ENCODE results near the gene SHOX.

The SHOX gene

GRCh38 chrX:680062-680461, 49.5 kb downstream of the SHOX start:
- Histone ChIP-seq H3K36me3 (ENCODE audit: control insufficient read depth in 5 of 5, insufficient read depth in 5 of 5, low read length in 5 of 5) (no peaks in the 10 kb centered on the region), H3K9me3 (ENCODE audit: control insufficient read depth in 5 of 5, low read length in 5 of 5) (peaks cover 0 to 5% (median 0%) of the 10 kb centered on the region in 5 donors), H3K27ac (ENCODE audit: low read depth, low read length) (no peak overlapping the region), H3K9ac (ENCODE audit: low read length in 5 of 5) (no peak overlapping the region), H3K4me3 (ENCODE audit: low read depth in 1 of 5, low read length in 5 of 5) (no peak overlapping the region), H3K27me3 (ENCODE audit: control insufficient read depth in 5 of 5, insufficient read depth in 4 of 5, low read length in 5 of 5) (peaks cover 0 to 8% (median 0%) of the 10 kb centered on the region in 5 donors), H3K4me1 (ENCODE audit: control insufficient read depth in 5 of 5, insufficient read depth in 5 of 5, low read length in 5 of 5) (peaks cover 0 to 2% (median 0%) of the 10 kb centered on the region in 5 donors)

DNA sequence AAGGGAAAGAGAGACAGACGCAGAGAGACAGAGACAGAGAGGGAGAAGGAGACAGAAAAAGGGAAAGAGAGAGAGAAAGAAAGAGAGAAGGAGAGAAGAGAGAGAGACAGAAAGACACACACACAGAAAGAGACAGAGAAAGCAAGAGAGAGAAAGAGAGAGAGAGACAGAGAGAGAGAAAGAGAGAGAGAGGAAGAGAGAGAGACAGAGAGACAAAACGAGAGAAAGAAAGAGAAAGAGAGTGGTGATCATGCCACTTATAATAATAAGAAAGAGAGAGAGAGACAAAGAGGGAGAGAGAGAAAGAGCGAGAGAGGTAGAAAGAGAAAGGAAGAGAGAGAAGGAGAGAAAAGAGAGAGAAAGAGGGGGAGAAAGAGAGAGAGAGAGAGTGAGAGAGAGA, 51.4 kb downstream of the SHOX start:
- Histone ChIP-seq H3K36me3 (ENCODE audit: control insufficient read depth in 5 of 5, insufficient read depth in 5 of 5, low read length in 5 of 5) (no peaks in the 10 kb centered on the region), H3K9ac (ENCODE audit: low read length in 5 of 5) (no peak overlapping the region), H3K27me3 (ENCODE audit: control insufficient read depth in 5 of 5, insufficient read depth in 4 of 5, low read length in 5 of 5) (peaks cover 0 to 8% (median 0%) of the 10 kb centered on the region in 5 donors), H3K27ac (ENCODE audit: low read depth, low read length) (no peak overlapping the region), H3K4me3 (ENCODE audit: low read depth in 1 of 5, low read length in 5 of 5) (no peak overlapping the region), H3K9me3 (ENCODE audit: control insufficient read depth in 5 of 5, low read length in 5 of 5) (peaks cover 0 to 5% (median 0%) of the 10 kb centered on the region in 5 donors), H3K4me1 (ENCODE audit: control insufficient read depth in 5 of 5, insufficient read depth in 5 of 5, low read length in 5 of 5) (no peaks in the 10 kb centered on the region)

- Histone ChIP-seq H3K27ac (ENCODE audit: low read depth, low read length) (no peak overlapping the region), H3K36me3 (ENCODE audit: control insufficient read depth in 5 of 5, insufficient read depth in 5 of 5, low read length in 5 of 5) (no peaks in the 10 kb centered on the region), H3K4me1 (ENCODE audit: control insufficient read depth in 5 of 5, insufficient read depth in 5 of 5, low read length in 5 of 5) (no peaks in the 10 kb centered on the region), H3K9me3 (ENCODE audit: control insufficient read depth in 5 of 5, low read length in 5 of 5) (peaks cover 0 to 5% (median 0%) of the 10 kb centered on the region in 5 donors), H3K4me3 (ENCODE audit: low read depth in 1 of 5, low read length in 5 of 5) (no peak overlapping the region), H3K27me3 (ENCODE audit: control insufficient read depth in 5 of 5, insufficient read depth in 4 of 5, low read length in 5 of 5) (peaks cover 0 to 8% (median 0%) of the 10 kb centered on the region in 5 donors), H3K9ac (ENCODE audit: low read length in 5 of 5) (no peak overlapping the region)
Observed at GRCh38 chrX:682892-683291, 52.3 kb downstream of the SHOX start.

DNA sequence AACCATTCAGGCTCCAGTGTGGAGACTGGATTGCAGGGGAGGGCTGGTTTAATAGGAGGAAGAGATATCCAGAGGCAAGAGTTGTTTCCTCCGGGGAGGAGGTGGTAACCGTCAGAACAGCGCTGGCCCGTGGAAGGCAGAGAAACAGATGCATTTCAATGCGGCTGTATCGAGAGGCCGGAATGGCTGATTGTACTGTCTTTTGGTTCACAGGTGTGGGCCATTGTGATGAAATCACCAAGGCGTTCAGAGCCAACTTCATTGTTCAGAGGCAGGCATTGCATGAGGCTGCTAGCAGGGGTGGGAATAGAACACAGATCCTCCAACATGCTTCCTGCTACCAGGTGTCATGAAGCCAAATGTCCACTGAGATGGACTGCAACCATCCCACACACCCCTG, 53.0 kb downstream of the SHOX start:
- H3K4me1 ChIP-seq (ENCODE audit: control insufficient read depth in 5 of 5, insufficient read depth in 5 of 5, low read length in 5 of 5): no peaks in the 10 kb centered on the region
- H3K27me3 ChIP-seq (ENCODE audit: control insufficient read depth in 5 of 5, insufficient read depth in 4 of 5, low read length in 5 of 5): peaks cover 0 to 8% (median 0%) of the 10 kb centered on the region in 5 donors
- H3K9me3 ChIP-seq (ENCODE audit: control insufficient read depth in 5 of 5, low read length in 5 of 5): peaks cover 0 to 5% (median 0%) of the 10 kb centered on the region in 5 donors

DNA sequence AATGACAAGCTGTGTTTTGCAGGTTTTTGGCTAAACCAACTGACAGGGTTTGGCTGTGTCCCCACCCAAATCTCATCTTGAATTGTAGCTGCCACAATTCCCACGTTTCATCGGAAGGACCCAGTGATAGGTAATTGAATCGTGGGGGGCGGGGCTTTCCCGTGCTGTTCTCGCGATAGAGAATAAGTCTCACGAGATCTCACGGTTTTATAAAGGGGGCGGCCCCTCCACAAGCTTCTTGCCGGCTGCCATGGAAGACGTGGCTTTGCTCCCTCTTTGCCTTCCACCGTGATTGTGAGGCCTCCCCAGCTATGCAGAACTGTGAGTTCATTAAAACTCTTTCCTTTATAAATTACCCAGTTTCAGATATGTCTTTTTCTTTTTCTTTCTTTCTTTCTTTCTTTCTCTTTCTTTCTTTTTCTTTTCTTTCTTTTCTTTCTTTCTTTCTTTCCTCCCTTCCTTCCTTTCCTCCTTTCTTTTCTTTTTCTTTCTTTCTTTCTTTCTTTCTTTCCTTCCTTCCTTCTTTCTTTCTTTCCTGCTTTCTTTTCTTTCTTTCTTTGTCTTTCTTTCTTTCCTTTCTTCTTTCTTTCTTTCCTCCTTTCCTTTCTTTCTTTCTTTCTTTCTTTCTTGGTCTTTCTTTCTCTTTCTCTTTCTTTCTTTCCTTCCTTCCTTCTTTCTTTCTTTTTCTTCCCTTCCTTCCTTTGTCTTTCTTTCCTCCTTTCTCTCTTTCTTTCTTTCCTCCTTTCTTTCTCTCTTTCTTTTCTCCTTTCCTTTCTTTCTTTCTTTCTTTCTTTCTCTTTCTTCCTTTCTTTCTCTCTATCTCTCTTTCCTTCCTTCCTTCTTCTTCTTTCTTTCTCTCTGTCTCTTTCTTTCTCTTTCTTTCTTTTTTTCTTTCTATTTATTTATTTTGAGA, 54.8 kb downstream of the SHOX start:
- no peaks in the 10 kb centered on the region for H3K36me3 ChIP-seq (ENCODE audit: control insufficient read depth in 5 of 5, insufficient read depth in 5 of 5, low read length in 5 of 5)
- no peaks in the 10 kb centered on the region for H3K9me3 ChIP-seq (ENCODE audit: control insufficient read depth in 5 of 5, low read length in 5 of 5)
- no peak overlapping the region for H3K27ac ChIP-seq (ENCODE audit: low read depth, low read length)
- H3K4me1 ChIP-seq (ENCODE audit: control insufficient read depth in 5 of 5, insufficient read depth in 5 of 5, low read length in 5 of 5): no peaks in the 10 kb centered on the region
- peaks cover 0 to 5% (median 0%) of the 10 kb centered on the region in 5 donors for H3K27me3 ChIP-seq (ENCODE audit: control insufficient read depth in 5 of 5, insufficient read depth in 4 of 5, low read length in 5 of 5)
- no peak overlapping the region for H3K9ac ChIP-seq (ENCODE audit: low read length in 5 of 5)
- no peak overlapping the region for H3K4me3 ChIP-seq (ENCODE audit: low read depth in 1 of 5, low read length in 5 of 5)

More for the DNA sequence above, 53.0 kb downstream of the SHOX start:
- Histone ChIP-seq H3K4me3 (ENCODE audit: low read depth in 1 of 5, low read length in 5 of 5) (no peak overlapping the region), H3K9ac (ENCODE audit: low read length in 5 of 5) (no peak overlapping the region), H3K27ac (ENCODE audit: low read depth, low read length) (no peak overlapping the region), H3K36me3 (ENCODE audit: control insufficient read depth in 5 of 5, insufficient read depth in 5 of 5, low read length in 5 of 5) (no peaks in the 10 kb centered on the region)

DNA sequence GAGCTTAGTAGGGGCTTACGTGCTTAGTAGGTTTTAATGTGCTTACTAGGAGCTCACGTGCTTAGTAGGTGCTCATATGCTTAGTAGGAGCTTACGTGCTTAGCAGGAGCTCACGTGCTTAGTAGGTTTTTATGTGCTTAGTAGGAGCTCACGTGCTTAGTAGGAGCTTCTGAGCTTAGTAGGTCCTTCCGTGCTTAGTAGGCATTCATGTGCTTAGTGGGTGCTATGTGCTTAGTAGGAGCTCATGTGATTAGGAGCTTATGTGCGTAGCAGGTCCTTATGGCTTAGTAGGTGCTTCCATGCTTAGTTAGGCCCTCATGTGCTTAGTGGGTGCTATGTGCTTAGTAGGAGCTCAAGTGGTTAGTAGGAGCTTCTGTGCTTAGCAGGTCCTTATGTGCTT, 59.4 kb downstream of the SHOX start:
- Histone ChIP-seq H3K4me1 (ENCODE audit: control insufficient read depth in 5 of 5, insufficient read depth in 5 of 5, low read length in 5 of 5) (no peaks in the 10 kb centered on the region), H3K9ac (ENCODE audit: low read length in 5 of 5) (no peak overlapping the region), H3K27ac (ENCODE audit: low read depth, low read length) (no peak overlapping the region), H3K9me3 (ENCODE audit: control insufficient read depth in 5 of 5, low read length in 5 of 5) (peaks cover 3 to 7% (median 4%) of the 10 kb centered on the region in 5 donors), H3K27me3 (ENCODE audit: control insufficient read depth in 5 of 5, insufficient read depth in 4 of 5, low read length in 5 of 5) (no peaks in the 10 kb centered on the region), H3K4me3 (ENCODE audit: low read depth in 1 of 5, low read length in 5 of 5) (no peak overlapping the region), H3K36me3 (ENCODE audit: control insufficient read depth in 5 of 5, insufficient read depth in 5 of 5, low read length in 5 of 5) (no peaks in the 10 kb centered on the region)

GRCh38 chrX:694800-695199, 64.2 kb downstream of the SHOX start:
- no peak overlapping the region for H3K9ac ChIP-seq (ENCODE audit: low read length in 5 of 5)
- peak overlapping the region in 1 of 5 donors; percentile 23 for H3K4me3 ChIP-seq (ENCODE audit: low read depth in 1 of 5, low read length in 5 of 5)
- H3K4me1 ChIP-seq (ENCODE audit: control insufficient read depth in 5 of 5, insufficient read depth in 5 of 5, low read length in 5 of 5): peaks cover 0 to 4% (median 0%) of the 10 kb centered on the region in 5 donors
- H3K27ac ChIP-seq (ENCODE audit: low read depth, low read length): no peak overlapping the region
- peaks cover 4 to 25% (median 17%) of the 10 kb centered on the region in 5 donors for H3K9me3 ChIP-seq (ENCODE audit: control insufficient read depth in 5 of 5, low read length in 5 of 5)
- no peaks in the 10 kb centered on the region for H3K36me3 ChIP-seq (ENCODE audit: control insufficient read depth in 5 of 5, insufficient read depth in 5 of 5, low read length in 5 of 5)
- no peaks in the 10 kb centered on the region for H3K27me3 ChIP-seq (ENCODE audit: control insufficient read depth in 5 of 5, insufficient read depth in 4 of 5, low read length in 5 of 5)

DNA sequence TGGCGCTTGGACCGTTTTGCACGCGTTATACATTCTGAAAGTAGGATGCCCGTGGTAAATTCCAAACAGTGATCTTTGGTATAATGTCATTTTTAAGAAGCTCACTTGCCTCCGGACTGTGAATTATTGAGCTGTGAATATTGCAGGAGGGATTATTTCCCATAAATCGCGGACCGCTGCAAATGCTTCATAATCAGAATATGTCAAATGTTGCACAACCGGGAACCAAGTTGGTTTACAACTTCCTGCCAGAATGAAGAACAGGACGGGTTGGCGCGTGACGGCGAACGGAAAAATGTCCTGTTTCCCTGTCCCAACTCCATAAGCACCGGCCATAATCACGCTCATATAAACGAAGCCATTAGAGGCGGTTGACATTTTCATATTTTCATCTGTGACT, 67.6 kb downstream of the SHOX start:
- peaks cover 4 to 25% (median 17%) of the 10 kb centered on the region in 5 donors for H3K9me3 ChIP-seq (ENCODE audit: control insufficient read depth in 5 of 5, low read length in 5 of 5)
- H3K36me3 ChIP-seq (ENCODE audit: control insufficient read depth in 5 of 5, insufficient read depth in 5 of 5, low read length in 5 of 5): no peaks in the 10 kb centered on the region
- H3K4me1 ChIP-seq (ENCODE audit: control insufficient read depth in 5 of 5, insufficient read depth in 5 of 5, low read length in 5 of 5): peaks cover 0 to 4% (median 0%) of the 10 kb centered on the region in 5 donors
- no peak overlapping the region for H3K4me3 ChIP-seq (ENCODE audit: low read depth in 1 of 5, low read length in 5 of 5)
- no peak overlapping the region for H3K9ac ChIP-seq (ENCODE audit: low read length in 5 of 5)
- H3K27ac ChIP-seq (ENCODE audit: low read depth, low read length): no peak overlapping the region
- no peaks in the 10 kb centered on the region for H3K27me3 ChIP-seq (ENCODE audit: control insufficient read depth in 5 of 5, insufficient read depth in 4 of 5, low read length in 5 of 5)

DNA sequence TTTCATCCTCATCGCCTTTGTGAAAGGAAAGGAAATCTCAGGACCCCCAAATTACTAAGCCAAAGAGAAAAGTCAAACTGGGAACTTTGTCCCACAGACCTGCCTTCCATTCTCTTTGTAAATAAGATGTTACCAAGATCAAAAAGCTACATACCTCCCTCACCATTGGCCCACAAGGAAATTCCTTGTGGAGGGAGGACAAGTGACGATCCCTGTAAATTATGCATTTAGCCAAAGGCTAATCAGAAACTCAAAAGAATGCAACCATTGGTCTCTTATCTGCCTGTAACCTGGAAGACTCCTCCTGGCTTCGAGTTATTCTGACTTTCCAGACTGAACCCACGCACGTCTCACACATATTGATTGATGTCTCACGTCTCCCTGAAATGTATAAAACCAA, 70.3 kb downstream of the SHOX start:
- H3K27ac ChIP-seq (ENCODE audit: low read depth, low read length): no peak overlapping the region
- peaks cover 0 to 4% (median 0%) of the 10 kb centered on the region in 5 donors for H3K4me1 ChIP-seq (ENCODE audit: control insufficient read depth in 5 of 5, insufficient read depth in 5 of 5, low read length in 5 of 5)
- H3K9me3 ChIP-seq (ENCODE audit: control insufficient read depth in 5 of 5, low read length in 5 of 5): peaks cover 4 to 27% (median 16%) of the 10 kb centered on the region in 5 donors

DNA sequence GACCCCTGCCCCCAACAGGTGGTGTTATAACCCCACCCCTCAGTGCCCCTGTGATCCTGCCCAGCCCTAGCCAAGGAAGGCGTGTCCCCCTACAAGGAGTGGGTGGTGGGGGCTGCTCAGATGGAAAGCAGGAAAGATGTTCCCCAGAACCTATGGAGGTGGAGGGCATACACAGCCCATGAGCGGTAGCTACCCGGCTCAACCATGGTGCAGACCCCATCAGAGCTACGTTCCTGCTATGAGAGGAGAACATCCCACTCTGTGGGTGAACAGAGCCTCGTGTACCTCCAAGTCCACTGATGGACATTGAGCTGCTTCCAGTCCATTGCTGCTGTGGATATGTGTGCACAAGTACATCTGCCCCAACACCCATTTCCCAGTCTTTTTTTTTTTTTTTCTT, 71.1 kb downstream of the SHOX start:
- peaks cover 0 to 4% (median 0%) of the 10 kb centered on the region in 5 donors for H3K4me1 ChIP-seq (ENCODE audit: control insufficient read depth in 5 of 5, insufficient read depth in 5 of 5, low read length in 5 of 5)
- no peaks in the 10 kb centered on the region for H3K27me3 ChIP-seq (ENCODE audit: control insufficient read depth in 5 of 5, insufficient read depth in 4 of 5, low read length in 5 of 5)
- no peaks in the 10 kb centered on the region for H3K36me3 ChIP-seq (ENCODE audit: control insufficient read depth in 5 of 5, insufficient read depth in 5 of 5, low read length in 5 of 5)
- no peak overlapping the region for H3K4me3 ChIP-seq (ENCODE audit: low read depth in 1 of 5, low read length in 5 of 5)
- H3K27ac ChIP-seq (ENCODE audit: low read depth, low read length): no peak overlapping the region
- peaks cover 4 to 26% (median 20%) of the 10 kb centered on the region in 5 donors for H3K9me3 ChIP-seq (ENCODE audit: control insufficient read depth in 5 of 5, low read length in 5 of 5)
- H3K9ac ChIP-seq (ENCODE audit: low read length in 5 of 5): no peak overlapping the region

More for the DNA sequence above, 70.3 kb downstream of the SHOX start:
- Histone ChIP-seq H3K36me3 (ENCODE audit: control insufficient read depth in 5 of 5, insufficient read depth in 5 of 5, low read length in 5 of 5) (no peaks in the 10 kb centered on the region), H3K27me3 (ENCODE audit: control insufficient read depth in 5 of 5, insufficient read depth in 4 of 5, low read length in 5 of 5) (no peaks in the 10 kb centered on the region), H3K4me3 (ENCODE audit: low read depth in 1 of 5, low read length in 5 of 5) (no peak overlapping the region), H3K9ac (ENCODE audit: low read length in 5 of 5) (no peak overlapping the region)
